Measurements from ENCODE around the gene LRRTM2.

The LRRTM2 gene

DNA sequence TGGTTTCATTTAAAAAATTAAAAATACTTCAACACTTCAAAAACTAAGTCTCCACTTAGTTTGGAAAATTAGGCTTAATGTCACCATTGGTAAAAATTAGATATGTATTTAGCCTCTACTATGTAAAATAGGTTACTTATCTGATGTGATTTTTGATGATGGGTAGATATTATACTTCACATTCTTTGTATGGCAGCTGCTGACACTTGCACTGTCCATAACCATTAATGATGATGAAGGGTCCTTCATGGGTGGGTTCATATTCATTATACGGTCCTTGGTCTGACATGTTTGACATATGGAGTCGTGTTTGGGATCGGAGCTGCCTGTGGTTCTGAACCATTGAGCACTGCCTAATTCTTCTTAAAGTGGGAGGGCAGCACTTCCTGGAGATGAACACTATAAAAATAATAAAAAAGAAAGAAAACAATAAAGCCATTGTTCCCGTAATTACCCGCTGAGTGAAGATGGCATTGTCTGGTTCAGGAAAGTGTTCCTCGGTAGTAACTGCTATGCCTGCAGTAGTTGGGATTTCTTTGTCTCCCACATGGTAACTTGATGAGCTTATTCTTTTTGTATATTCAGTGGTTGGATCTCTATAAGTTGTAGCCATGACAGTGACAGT, 2.2 kb downstream of the LRRTM2 start:
- no peak for TF ChIP-seq NFRKB (IDR thresholded peaks at IDR 0.05)
- TF ChIP-seq FOXM1 (IDR thresholded peaks at IDR 0.05; ENCODE audit: borderline replicate concordance): no peak
- no peak for TF ChIP-seq BHLHE40 (IDR thresholded peaks at IDR 0.05; ENCODE audit: borderline replicate concordance)
- TF ChIP-seq FOXA1 (IDR thresholded peaks at IDR 0.05): no peak
- TF ChIP-seq SP1 (IDR thresholded peaks at IDR 0.05): no peak
- TF ChIP-seq CTBP1 (IDR thresholded peaks at IDR 0.05; ENCODE audit: borderline replicate concordance): no peak
- TF ChIP-seq L3MBTL2 (conservative IDR thresholded peaks at IDR 0.05): no peak
- no peak for TF ChIP-seq ARNT (IDR thresholded peaks at IDR 0.05)
- no peak for TF ChIP-seq SUZ12 (IDR thresholded peaks at IDR 0.05)
- TF ChIP-seq ELF4 (IDR thresholded peaks at IDR 0.05): no peak
- TF ChIP-seq HDGF (IDR thresholded peaks at IDR 0.05; ENCODE audit: borderline replicate concordance): no peak
- TF ChIP-seq, protein P1, sequence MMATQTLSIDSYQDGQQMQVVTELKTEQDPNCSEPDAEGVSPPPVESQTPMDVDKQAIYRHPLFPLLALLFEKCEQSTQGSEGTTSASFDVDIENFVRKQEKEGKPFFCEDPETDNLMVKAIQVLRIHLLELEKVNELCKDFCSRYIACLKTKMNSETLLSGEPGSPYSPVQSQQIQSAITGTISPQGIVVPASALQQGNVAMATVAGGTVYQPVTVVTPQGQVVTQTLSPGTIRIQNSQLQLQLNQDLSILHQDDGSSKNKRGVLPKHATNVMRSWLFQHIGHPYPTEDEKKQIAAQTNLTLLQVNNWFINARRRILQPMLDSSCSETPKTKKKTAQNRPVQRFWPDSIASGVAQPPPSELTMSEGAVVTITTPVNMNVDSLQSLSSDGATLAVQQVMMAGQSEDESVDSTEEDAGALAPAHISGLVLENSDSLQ (IDR thresholded peaks at IDR 0.05): no peak
- no peak for TF ChIP-seq TARDBP (IDR thresholded peaks at IDR 0.05)
- no peak for TF ChIP-seq LEF1 (IDR thresholded peaks at IDR 0.05; ENCODE audit: borderline replicate concordance)
- no peak for TF ChIP-seq FOXK2 (IDR thresholded peaks at IDR 0.05)
- TF ChIP-seq ZNF384 (IDR thresholded peaks at IDR 0.05): no peak
- ChIA-PET CTCF (no interaction called here), POLR2A (no interaction called here)
- DNase-seq (ENCODE audit: extremely low spot score): no peak

DNA sequence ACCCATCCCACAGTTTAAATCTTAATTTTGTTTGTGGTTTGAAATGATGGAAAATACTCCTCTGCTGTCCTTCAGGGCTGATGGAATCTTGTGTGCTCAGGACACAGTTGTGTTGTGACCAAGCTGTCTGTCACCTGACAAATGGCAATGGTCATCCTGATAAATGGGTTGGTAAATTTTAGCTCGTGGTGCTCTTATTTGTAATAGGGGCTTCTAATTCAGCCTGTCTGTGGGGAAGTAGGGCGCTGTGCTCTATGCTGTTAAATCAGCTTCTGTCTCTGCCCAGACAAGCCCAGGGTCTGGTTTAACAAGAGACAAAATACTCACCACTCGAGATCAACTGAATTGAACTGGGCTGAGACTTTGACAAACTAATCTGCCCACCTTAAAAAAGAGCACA, 4.5 kb downstream of the LRRTM2 start:
- no peak for TF ChIP-seq LEF1 (IDR thresholded peaks at IDR 0.05; ENCODE audit: borderline replicate concordance)
- no peak for TF ChIP-seq HDGF (IDR thresholded peaks at IDR 0.05; ENCODE audit: borderline replicate concordance)
- TF ChIP-seq, protein P1 (IDR thresholded peaks at IDR 0.05): no peak
- TF ChIP-seq TARDBP (IDR thresholded peaks at IDR 0.05): no peak
- no peak for TF ChIP-seq SUZ12 (IDR thresholded peaks at IDR 0.05)
- no peak for TF ChIP-seq FOXM1 (IDR thresholded peaks at IDR 0.05; ENCODE audit: borderline replicate concordance)
- no peak for TF ChIP-seq L3MBTL2 (conservative IDR thresholded peaks at IDR 0.05)
- TF ChIP-seq ARNT (IDR thresholded peaks at IDR 0.05): no peak
- no peak for TF ChIP-seq ELF4 (IDR thresholded peaks at IDR 0.05)
- no peak for TF ChIP-seq FOXK2 (IDR thresholded peaks at IDR 0.05)
- TF ChIP-seq SP1 (IDR thresholded peaks at IDR 0.05): no peak
- no peak for TF ChIP-seq BHLHE40 (IDR thresholded peaks at IDR 0.05; ENCODE audit: borderline replicate concordance)
- no peak for TF ChIP-seq NFRKB (IDR thresholded peaks at IDR 0.05)
- no peak for DNase-seq (ENCODE audit: extremely low spot score)
- CTCF ChIA-PET: interaction anchor here (1.2 kb wide), 1 partner anchor 46 kb away, joined by 3 read pairs; no protein-coding TSS in a partner anchor
- POLR2A ChIA-PET: no interaction called here

DNA sequence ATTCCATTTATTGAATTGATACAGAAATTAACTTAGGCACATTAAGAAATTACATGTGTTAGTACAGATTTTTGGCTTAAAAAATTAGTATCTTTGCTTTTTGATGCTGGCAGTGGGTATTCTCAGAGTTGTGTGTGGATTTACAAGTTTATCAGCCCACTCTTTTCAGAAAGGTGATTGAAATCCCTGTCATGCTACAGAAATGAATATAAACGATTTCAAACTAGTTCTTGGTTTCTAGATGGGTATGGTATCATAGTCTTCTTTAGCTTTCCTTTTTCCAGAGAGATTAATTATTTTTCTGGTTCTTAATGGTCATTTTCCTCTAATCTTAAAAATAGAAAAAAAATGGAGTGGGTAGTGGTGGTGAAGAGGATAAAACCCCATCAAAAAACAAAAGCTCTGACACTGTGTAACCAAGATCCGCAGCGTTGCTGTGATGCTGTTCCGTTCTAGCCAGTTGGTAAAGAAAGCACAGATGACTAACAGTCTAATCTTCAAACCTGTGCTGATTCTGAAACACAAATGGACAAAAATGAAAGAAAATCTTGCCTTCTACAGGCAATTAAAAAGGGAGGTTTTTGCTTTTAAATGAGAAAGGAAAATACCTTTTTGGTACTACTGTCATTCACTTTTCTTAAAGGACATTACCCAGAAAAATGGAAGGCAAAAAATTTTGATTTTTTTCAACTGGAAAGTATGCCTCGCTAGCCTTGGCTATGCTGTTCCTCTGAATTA, 5.2 kb downstream of the LRRTM2 start:
- ChIA-PET CTCF (interaction anchor here (0.7 to 1.2 kb wide), 3 partner anchors 27 to 1779 kb away, joined by 3 to 4 read pairs (median 4); no protein-coding TSS in a partner anchor), POLR2A (no interaction called here)
- TF ChIP-seq, protein P1 (IDR thresholded peaks at IDR 0.05): no peak
- TF ChIP-seq NFRKB (IDR thresholded peaks at IDR 0.05) (no peak), L3MBTL2 (conservative IDR thresholded peaks at IDR 0.05) (no peak), TARDBP (IDR thresholded peaks at IDR 0.05) (no peak), FOXK2 (IDR thresholded peaks at IDR 0.05) (no peak), ZNF384 (IDR thresholded peaks at IDR 0.05) (no peak), ELF4 (IDR thresholded peaks at IDR 0.05) (no peak), SUZ12 (IDR thresholded peaks at IDR 0.05) (no peak)
- no peak for DNase-seq (ENCODE audit: extremely low spot score)

DNA sequence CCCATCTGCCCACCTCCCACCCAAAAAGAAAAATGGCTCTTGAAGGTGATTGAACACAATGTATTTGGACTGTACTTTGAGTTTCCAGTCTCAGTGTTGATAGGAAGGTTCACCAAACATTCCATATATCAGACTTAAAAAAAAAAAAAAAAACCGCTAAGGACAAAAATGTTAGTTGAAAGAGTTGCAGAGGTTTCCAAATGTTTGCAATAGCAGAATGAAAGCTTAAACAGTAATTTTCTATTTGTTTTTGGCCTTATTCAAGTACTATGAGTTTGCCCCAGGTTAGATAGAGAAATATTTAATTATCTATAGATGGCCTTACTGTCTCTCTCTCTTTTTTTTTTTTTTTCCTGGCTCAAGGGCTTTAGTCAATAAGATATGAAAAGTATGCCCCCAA, 6.1 kb downstream of the LRRTM2 start:
- ChIA-PET CTCF (interaction anchor here (0.7 to 1.2 kb wide), 3 partner anchors 28 to 1778 kb away, joined by 3 to 4 read pairs (median 4); no protein-coding TSS in a partner anchor), POLR2A (no interaction called here)
- DNase-seq (ENCODE audit: extremely low spot score): no peak
- TF ChIP-seq LEF1 (IDR thresholded peaks at IDR 0.05; ENCODE audit: borderline replicate concordance): no peak
- TF ChIP-seq FOXK2 (IDR thresholded peaks at IDR 0.05): no peak
- TF ChIP-seq FOXM1 (IDR thresholded peaks at IDR 0.05; ENCODE audit: borderline replicate concordance): no peak
- TF ChIP-seq BHLHE40 (IDR thresholded peaks at IDR 0.05; ENCODE audit: borderline replicate concordance): no peak
- no peak for TF ChIP-seq NFRKB (IDR thresholded peaks at IDR 0.05)
- TF ChIP-seq, protein P1 (IDR thresholded peaks at IDR 0.05): no peak
- no peak for TF ChIP-seq ARNT (IDR thresholded peaks at IDR 0.05)
- no peak for TF ChIP-seq FOXA1 (IDR thresholded peaks at IDR 0.05)
- TF ChIP-seq HDGF (IDR thresholded peaks at IDR 0.05; ENCODE audit: borderline replicate concordance): no peak
- TF ChIP-seq TARDBP (IDR thresholded peaks at IDR 0.05): no peak
- TF ChIP-seq ELF4 (IDR thresholded peaks at IDR 0.05): no peak
- no peak for TF ChIP-seq SUZ12 (IDR thresholded peaks at IDR 0.05)
- TF ChIP-seq L3MBTL2 (conservative IDR thresholded peaks at IDR 0.05): no peak
- no peak for TF ChIP-seq CTBP1 (IDR thresholded peaks at IDR 0.05; ENCODE audit: borderline replicate concordance)
- TF ChIP-seq ZNF384 (IDR thresholded peaks at IDR 0.05): no peak
- TF ChIP-seq SP1 (IDR thresholded peaks at IDR 0.05): no peak

DNA sequence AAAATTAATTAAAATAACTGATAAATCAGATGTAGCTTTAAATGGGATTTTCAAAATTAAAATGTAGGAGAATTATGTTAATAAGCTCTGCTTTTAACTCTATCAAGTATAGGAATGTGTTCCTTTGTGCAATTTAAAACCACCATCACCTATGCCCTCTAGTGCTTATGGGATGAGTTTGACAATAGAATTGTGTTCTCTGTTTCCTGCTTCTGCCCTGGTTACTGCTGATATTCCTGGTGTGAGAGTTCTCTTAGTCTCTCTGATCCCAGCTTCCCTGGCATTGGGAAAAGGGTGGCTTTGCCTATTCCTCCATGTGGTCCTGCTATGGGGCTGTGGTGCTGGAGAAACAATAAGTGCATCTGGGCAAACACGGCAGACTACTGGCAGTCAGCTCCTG, 8.1 kb downstream of the LRRTM2 start:
- ChIA-PET CTCF (interaction anchor here (0.8 to 0.9 kb wide), 2 partner anchors 9 to 77 kb away, joined by 3 read pairs; no protein-coding TSS in a partner anchor), POLR2A (no interaction called here)
- DNase-seq (ENCODE audit: extremely low spot score): no peak
- TF ChIP-seq BHLHE40 (IDR thresholded peaks at IDR 0.05; ENCODE audit: borderline replicate concordance) (no peak), TARDBP (IDR thresholded peaks at IDR 0.05) (no peak), ELF4 (IDR thresholded peaks at IDR 0.05) (no peak), FOXM1 (IDR thresholded peaks at IDR 0.05; ENCODE audit: borderline replicate concordance) (no peak), FOXK2 (IDR thresholded peaks at IDR 0.05) (no peak)
